GM23248 (cell line): ENCODE data around the gene TRIM41.

Source experiments
- EZH2 ChIP-seq: fragments of 200-600 bp; sonication (generic); IDR thresholded peaks from 2 replicates; pipeline ENCODE4 v1.6.1; 2018; ENCODE audit warnings: antibody characterized with exemption, mild to moderate bottlenecking; ENCODE audit not compliant: insufficient read depth, poor library complexity, severe bottlenecking
- EZH2phosphoT487 ChIP-seq: fragments of 200-600 bp; sonication (generic); IDR thresholded peaks from 2 replicates; pipeline ENCODE4 v1.6.1; 2018; ENCODE audit warnings: antibody characterized with exemption, moderate library complexity, mild to moderate bottlenecking, low read depth; ENCODE audit not compliant: insufficient read depth

- TF ChIP-seq EZH2 (no peak), EZH2phosphoT487 (no peak)
These were observed 27.8 kb upstream of the TRIM41 start for GRCh38 chr5:181195249-181195761.
